ENCODE data around the gene TAPBPL.
"Not testable (repeated sequence)": the region's sequence is repeated elsewhere in the genome, so short reads cannot be mapped to it uniquely, and the experiment has no call there.

TAPBPL gene, protein sequence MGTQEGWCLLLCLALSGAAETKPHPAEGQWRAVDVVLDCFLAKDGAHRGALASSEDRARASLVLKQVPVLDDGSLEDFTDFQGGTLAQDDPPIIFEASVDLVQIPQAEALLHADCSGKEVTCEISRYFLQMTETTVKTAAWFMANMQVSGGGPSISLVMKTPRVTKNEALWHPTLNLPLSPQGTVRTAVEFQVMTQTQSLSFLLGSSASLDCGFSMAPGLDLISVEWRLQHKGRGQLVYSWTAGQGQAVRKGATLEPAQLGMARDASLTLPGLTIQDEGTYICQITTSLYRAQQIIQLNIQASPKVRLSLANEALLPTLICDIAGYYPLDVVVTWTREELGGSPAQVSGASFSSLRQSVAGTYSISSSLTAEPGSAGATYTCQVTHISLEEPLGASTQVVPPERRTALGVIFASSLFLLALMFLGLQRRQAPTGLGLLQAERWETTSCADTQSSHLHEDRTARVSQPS

DNA sequence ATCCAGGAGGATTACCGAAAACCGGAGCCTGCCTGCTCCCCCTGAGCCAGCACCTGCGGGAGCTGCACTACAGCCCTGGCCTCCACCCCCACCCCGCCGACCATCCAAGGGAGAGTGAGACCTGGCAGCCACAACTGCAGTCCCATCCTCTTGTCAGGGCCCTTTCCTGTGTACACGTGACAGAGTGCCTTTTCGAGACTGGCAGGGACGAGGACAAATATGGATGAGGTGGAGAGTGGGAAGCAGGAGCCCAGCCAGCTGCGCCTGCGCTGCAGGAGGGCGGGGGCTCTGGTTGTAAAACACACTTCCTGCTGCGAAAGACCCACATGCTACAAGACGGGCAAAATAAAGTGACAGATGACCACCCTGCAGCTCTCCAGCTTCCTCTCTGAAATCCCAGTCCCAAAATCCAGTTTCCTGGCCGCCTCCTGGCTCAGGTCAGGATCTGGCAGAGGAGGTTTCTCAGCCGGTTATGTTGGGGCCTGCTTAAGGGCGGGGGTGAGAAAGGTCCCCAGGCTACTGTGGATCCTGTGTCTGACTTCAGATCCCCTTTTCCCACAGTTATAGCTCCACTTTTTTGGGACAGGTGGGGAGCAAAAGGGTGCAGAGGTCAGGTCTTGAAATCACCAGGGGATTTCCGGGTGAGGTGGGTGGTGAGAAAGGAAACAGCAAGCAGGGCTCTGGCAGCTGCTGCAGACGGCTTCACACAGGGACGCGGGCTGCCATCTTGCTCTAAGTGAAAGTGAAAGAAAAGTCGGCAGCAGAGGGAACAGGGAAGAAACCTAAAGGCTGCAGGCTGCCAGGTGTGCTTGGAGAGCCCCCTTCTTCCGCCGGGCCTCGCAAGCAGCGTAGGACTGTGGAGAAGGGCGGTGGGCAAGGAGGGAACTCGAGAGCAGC is at the start of gene TAPBPL:
TAPBPL (plus strand) TSS at position 695 of the 897 bp plus-strand sequence. CDS start 207 bp downstream, outside the sequence.
- DNase-seq (ENCODE audit: low read depth), result peak; percentile 62

DNA sequence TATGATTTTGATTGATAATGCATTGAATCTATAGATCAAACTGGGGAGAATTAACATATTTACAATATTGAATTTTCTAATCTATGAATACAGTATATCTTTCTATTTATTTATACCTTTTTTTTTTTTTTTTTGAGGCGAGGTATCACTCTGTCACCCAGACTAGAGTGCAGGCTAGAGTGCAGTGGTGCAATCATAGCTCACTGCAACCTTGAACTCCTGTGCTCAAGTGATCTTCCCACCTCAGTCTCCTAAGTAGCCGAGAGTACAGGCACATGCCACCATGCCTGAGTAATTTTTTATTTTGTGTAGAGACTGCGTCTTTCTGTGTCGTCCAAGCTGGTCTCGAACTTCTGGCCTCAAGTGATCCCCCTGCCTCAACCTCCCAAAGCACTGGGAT is 47.5 kb upstream of the TAPBPL start:
- no peak for DNase-seq (ENCODE audit: low read depth)

DNA sequence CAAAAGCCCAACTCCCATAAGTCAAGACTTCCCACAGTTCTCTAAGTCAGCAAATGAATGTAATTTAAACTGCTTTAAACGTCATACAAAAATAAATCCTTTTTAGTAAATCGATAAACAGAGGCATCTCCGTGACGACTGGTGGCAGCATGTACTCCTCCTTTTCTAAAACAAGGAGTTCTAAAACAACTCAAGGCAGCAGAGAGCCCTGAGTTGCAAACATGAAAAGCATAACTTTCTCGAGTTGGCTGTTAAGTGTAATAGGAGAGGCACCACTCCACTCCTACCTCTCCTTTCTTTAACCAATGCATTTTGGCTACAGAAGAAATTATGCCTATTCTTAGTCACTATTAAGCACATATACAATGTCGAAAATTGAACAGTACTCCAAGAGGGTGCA is 45.9 kb upstream of the TAPBPL start:
- no peak for DNase-seq (ENCODE audit: low read depth)

DNA sequence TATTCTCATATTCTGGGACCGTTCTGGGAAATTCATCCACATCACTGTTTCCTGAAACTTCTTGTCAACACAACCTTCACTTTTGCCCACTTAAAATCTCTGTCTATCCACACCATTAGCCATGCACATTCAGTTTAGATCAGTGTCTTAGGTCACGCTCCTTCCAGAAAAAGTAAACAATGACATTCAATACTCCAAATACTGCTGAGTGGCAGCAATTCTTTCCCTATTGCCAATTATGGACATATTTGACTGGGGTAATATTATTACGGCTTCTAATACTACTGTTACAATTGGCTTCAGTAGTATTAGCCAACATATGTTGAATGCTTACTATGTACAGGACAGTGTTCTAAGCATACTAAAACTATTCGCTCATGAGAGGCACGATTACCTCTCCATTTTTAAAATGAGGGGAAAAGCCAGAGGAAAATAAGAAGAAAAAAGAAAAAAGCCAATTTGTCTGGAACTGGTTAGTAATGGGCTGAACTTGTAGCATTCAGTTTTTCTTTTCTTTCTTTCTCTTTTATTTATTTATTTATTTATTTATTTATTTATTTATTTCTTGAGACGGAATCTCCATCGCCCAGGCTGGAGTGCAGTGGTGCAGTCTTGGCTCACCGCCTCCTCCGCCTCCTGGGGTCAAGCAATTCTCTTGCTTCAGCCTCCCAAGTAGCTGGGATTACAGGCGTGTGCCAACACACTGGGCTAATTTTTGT is 44.4 kb upstream of the TAPBPL start:
- DNase-seq (ENCODE audit: low read depth), result no peak

DNA sequence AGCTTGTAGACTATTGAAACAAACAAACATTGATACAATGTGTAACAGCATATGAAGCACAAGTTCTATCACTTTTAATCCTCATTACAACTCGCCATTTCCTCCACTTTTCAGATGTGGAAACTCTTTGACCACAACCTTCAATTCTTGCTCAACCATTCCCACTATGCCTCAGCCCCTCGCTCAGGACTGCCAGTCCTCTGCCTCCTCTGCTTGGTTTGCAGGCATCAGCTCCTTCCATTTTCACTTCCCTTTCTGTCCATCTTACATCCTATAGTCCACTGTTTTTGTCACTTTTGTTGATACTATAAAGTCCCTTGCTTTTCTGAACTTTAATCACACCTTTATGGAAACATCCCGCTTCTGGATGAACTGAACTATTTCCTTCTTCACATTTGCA is 35.2 kb upstream of the TAPBPL start:
- no peak for DNase-seq (ENCODE audit: low read depth)

DNA sequence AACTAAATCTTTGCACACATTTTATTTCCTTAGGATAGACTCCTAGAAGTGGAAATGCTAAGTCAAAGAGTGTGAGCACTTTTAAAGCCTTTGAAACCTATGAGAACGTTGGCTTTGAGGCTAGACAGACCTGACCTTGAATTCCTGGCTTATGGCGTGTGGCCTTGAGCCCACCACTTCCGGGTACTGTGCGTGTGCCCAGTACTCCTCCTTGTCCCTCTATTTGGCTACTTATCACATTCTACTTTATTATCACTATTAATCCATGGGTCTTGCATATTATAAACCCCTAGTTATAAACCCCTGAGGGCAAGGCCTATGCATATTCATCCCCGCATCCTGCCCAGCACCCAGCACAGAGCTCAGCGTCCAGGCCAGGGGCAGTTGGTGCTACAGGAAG is 33.0 kb upstream of the TAPBPL start:
- DNase-seq (ENCODE audit: low read depth), result no peak

DNA sequence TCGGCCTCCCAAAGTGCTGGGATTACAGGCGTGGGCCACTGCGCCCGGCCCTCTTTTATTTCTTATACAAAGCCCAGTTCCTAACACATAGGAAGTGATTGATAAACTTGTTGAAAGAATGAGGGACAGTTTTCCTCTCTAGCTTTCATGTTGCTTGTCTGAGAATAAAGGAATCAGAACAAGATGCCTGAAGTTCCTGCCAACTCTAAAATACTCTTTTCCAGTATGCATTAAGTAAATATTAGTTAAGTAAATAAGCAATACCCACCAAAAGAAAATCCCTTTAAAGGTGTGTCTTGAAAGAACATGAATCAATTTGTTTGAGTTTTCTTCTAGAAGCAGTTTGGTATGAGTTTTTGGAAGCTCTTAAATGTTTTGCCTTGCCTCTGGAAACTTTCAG is 31.5 kb upstream of the TAPBPL start:
- DNase-seq (ENCODE audit: low read depth), result no peak

DNA sequence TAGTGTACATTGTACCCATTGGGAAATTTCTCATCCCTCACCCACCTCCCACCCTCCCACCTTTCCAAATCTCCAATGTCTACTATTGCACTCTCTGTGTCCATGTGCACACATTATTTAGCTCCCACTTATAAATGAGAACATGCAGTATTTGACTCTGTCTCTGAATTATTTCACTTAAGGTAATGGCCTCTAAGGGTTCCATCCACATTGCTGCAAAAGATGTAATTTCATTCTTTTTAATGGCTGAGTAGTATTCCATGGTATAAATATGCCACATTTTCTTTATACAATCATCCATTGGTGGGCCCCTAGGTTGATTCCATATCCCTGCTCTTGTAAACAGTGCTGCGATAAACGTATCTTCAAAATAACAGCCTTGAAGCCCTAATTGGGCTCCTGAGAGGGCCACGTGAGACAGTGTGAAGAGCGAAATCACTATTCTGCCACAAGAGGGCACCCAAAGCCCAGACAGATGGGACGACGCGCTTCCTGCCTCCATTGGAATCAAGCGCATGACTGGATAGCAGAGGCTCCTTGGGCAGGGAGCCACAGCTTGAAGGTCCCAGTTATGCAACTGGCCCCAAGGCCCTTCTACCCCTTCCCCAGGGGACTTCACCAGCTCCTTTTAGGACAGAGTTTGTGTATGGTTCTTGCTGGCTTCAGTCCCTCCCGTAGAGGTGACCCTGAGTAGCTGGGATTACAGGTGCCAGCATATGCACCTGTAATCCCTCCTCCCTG is 28.4 kb upstream of the TAPBPL start:
- peak; percentile 57 for DNase-seq (ENCODE audit: low read depth)

DNA sequence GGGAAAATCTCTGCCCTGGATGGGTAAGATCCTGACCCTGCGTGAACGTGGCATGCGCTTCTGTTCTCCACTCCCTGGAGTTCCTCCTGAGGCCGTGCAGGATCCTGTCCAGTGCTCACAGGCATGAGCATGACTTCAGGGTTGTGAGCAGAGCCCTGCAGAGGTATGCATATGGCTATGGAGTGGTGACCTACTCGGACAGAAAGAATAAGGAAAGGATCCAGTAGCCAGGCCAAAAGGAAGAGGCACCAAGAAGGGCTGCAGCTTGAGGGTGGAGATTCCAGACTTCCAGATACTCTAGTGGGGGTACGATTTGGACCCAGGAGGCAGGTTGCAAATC is 27.9 kb upstream of the TAPBPL start:
- DNase-seq (ENCODE audit: low read depth), result no peak

DNA sequence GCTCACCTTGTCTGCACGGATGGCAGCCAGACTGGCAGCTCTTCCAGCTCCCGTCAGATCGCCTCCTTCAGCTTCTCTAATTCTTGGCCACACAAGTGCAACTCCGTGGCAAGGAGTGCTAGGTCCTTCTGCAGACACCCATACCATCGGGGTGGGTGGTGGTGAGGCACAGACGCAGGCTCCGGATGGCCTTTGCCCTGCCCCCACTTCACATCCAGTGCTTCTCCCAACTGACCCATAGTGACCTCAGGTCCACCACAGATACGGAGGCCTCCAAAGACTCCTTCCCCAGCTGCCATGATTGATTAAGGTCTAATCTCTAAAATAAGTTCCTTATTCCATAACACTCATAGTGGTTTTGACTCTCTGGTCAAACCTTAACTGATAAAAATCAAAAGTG is 27.0 kb upstream of the TAPBPL start:
- DNase-seq (ENCODE audit: low read depth), result no peak

DNA sequence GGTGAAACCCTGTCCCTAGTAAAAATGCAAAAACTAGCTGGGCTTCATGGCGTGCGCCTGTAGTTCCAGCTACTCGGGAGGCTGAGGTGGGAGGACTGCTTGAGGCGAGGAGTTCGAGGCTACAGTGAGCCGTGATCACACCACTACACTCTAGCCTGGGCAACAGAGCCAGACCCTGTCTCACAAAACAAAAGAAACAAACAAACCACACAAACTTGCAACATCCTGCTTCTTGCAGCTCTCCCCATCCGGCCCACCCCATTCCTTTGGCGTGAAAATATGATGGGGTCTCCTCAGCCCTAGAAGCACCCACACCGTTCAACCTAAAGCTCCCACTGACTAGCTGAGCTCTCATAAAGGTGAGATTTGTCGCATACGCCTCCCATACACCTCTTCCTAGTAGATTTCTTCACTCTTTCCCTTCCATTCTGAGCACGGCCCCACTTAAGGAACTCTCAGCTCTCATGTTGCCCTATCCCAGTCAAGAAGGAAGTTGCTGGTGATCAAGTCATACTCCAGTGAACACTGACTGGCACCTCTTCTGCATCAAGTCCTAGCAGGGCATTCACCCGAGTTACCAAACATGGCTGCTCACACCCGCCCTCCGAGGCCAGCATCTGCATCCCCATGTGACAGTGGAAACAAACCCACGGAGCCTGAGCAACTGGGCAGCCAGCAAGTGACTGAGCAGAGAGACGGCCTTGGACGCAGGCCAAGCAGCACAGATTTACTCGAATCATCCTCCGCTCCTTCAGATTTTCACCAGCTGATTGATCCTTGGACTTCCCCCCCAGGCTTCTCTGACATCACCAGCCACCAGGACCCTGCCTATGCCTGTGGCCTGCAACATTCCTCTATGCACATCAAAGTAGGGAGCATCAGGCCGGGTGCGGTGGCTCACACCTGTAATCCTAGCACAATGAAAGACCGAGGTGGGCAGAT is 26.0 kb upstream of the TAPBPL start:
- DNase-seq (ENCODE audit: low read depth), result no peak

DNA sequence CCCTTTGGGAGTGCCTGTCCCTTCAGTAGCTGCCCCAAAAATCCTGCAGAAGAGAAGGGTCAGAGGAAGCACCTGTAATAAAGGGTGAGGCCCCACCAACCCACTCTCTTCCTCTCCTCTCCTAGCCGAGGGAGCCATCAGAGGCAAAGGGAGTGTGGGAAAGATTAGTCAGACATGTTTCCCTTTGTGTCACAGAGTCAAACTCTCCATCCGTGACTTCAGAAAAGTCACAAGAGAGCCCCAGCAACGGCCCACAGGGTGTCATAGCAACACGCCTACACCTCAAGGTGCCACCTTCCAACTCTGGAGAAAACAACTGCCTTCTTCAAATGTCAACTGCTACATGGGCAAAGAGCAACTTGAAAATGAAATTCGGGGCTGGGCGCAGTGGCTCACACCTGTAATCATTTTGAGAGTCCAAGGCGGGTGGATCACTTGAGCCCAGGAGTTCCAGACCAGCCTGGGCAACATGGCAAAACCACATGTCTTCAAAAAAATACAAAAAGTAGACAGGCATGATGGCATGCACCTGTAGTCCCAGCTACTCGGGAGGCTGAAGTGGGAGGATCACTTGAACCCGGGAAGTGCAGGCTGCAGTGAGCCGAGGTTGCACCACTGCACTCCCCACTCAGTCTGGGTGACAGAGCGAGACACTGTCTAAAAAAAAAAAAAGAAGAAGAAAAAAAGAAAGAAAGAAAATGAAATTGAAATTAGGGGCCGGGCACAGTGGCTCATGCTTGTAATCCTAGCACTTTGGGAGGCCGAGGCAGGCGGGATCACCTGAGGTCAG is 24.8 kb upstream of the TAPBPL start:
- DNase-seq (ENCODE audit: low read depth), result peak; percentile 70

DNA sequence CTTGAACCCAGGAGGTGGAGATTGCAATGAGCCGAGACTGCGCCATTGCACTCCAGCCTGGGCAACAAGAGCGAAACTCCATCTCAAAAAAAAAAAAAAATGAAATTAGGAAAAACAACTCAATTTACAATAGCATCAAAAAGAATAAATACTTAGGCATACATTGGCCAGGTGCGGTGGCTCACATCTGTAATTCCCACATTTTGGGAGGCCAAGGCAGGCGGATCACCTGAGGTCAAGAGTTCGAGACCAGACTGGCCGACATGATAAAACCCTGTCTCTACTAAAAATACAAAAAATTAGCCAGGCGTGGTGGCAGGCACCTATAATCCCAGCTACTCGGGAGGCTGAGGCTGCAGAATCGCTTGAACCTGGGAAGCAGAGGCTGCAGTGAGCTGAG is 24.0 kb upstream of the TAPBPL start:
- not testable (repeated sequence) for DNase-seq (ENCODE audit: low read depth)

DNA sequence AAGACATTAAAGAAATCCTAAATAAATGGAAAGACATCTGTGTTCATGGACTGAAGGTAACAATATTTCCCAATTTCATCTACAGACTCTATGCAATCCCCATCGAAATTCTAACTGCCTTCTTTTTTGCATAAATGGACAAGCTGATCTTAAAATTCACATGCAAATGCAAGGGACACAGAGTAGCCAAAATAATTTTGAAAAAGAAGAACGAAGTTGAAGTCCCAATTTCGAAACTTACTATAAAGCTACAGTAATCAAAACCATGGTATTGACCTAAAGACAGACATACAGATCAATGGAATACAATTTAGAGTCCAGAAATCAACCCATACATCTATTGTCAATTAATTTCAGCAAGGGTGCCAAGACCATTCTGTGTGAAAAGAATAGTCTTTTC is 23.5 kb upstream of the TAPBPL start:
- DNase-seq (ENCODE audit: low read depth), result no peak

DNA sequence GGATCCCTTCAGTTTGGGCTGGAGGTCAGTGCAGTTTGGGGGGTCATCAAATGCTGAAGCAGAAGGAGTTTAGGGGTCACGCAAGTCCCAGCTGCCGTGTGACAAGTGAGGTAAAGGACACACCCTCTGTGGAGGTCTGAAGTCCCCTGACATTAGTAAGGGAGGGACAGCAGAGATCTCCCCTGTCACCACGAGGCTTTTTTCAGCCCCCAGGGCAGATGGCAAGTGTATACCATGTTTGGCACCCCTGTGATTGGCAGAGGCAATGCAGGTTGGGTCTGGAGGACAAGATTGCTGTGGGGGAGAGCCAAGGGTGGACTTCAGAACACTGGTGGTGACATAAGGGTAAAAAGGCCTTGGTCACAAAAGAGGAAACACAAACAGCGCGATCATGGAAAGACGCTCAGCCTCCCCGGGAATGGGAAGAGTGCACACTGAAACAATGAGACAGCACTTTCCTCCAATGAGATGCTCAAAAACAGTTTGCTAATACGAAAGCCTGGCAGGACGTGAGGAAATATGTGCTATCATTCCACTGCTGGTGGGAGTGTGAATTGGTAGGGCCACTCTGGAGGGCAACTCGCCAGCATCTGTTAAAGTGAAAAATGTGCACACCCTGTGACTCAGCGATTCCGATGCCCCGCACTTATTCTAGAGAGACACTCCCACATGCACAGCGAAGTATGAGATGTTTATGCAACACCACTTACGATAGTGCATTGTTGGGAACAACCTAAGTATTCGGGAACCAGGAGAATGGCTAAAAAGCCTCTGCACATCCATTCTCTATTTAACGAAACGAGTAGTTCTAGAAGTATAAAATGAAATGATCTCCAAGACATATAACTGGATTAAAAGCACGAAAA is 21.5 kb upstream of the TAPBPL start:
- DNase-seq (ENCODE audit: low read depth), result no peak

DNA sequence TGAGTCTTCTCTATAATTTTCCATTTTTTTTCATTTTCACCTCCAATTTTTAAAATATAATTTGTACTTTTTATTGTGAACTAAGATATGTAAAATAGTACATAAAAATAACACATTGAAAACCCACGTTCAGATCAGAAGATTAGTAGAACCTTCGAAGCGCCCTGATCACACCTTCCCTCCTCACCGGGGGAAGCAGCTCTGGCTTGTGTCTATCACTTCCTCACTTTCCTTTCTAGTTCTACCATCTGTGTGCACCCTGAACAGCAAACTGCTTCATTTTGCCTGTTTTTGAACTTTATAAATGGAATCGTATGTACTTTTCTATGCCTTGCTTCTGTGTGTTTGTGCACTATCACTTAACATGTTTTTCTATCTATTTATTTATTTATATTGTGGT is 18.9 kb upstream of the TAPBPL start:
- no peak for DNase-seq (ENCODE audit: low read depth)

DNA sequence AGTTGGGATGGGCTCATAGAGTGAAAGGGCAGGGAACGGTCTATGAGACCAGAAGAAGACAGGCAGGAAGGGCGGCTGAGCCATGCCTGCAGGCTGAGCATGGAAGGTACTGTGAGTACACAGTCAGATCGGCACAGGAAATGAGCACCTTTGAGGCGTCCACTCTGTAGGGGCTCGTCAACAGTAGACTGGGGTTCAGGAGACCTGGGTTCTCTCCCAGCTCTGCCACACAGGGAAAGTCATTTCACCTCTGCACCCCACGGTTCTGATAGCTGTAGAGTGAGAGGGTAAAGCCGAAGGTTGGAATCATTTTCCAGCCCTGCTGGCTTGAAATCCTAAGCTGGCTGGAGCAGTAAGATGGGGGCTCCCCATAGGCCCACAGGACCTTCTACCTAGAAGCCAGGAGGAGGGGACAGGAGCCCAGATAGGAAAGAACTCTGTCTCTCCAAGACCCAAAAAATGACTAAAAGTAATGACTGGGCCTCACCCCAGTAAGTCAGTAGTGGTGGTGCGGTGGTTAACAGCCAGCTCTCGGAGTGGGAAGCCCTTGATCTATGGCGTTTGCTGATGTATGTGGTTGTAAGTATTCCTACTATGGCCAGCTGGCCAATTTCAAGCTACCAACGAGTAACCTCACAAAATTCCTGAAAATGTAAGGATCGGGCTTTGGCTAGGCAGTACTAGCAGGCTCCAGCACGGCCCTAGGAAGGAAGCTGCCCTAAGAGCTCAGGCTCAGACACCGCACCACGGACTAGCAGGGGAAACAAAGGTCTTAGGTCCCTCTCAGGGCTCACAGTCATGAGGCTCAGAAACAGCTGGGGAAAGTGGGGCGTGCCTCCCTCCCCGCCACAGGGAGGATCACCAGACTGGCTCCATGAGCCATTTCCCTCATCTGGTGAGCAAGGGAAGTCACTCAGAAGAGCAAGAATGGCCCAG is 17.4 kb upstream of the TAPBPL start:
- DNase-seq (ENCODE audit: low read depth), result no peak

All from activated T-cell treated with anti-CD3 and anti-CD28 coated beads for 1 hour (primary cell).